Measurements from ENCODE around the gene RIMS3. TPM values are rescaled to one million over a fixed set of nuclear protein-coding genes. Genes with fewer than 3 reads are reported as not detected.

The RIMS3 gene
- total RNA-seq, 1 experiment from 2014 or later = 13.7 TPM

DNA sequence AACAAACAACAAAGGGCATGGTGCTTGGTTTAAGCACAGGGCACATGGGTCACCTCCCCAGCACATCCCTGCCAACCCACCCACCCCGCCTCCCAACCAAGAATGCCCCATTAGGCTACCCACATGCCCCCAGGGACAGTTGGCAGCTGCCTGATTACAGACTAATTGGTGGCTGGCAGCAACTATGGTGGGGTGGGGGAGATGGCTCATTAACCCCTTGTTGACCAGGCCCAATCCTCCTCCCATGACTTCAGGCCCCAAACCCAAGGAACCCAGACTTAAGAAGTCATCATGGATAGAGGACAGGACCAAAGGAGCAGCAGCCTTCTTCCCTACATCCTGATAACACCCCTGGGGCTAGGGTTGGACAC, 1.3 kb downstream of the RIMS3 start:
- Mint-ChIP-seq H3K9me3 (no peaks in the 10 kb centered on the region), H3K27me3 (ENCODE audit: low read depth) (peaks cover 11% of the 10 kb centered on the region), H3K4me1 (peaks cover 20 to 41% of the 10 kb centered on the region in 2 experiments), H3K4me3 (peak overlapping the region; percentile 80 to 89), H3K36me3 (ENCODE audit: insufficient read depth in 1 of 3, low read depth in 3 of 3) (no peaks in the 10 kb centered on the region), H3K27ac (no peak overlapping the region; a peak in 1 of 7 replicates)
- H3K56ac ChIP-seq (ENCODE audit: insufficient read length, low read depth, low read length) = no peak overlapping the region
- DNase-seq = no peak
- H2BK120ac ChIP-seq (ENCODE audit: low read depth, low read length, poor library complexity, severe bottlenecking) = no peak overlapping the region
- TF ChIP-seq, protein P1, sequence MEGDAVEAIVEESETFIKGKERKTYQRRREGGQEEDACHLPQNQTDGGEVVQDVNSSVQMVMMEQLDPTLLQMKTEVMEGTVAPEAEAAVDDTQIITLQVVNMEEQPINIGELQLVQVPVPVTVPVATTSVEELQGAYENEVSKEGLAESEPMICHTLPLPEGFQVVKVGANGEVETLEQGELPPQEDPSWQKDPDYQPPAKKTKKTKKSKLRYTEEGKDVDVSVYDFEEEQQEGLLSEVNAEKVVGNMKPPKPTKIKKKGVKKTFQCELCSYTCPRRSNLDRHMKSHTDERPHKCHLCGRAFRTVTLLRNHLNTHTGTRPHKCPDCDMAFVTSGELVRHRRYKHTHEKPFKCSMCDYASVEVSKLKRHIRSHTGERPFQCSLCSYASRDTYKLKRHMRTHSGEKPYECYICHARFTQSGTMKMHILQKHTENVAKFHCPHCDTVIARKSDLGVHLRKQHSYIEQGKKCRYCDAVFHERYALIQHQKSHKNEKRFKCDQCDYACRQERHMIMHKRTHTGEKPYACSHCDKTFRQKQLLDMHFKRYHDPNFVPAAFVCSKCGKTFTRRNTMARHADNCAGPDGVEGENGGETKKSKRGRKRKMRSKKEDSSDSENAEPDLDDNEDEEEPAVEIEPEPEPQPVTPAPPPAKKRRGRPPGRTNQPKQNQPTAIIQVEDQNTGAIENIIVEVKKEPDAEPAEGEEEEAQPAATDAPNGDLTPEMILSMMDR (conservative IDR thresholded peaks at IDR 0.05) = no peak
- no peaks in the 10 kb centered on the region for H3K79me1 ChIP-seq (ENCODE audit: insufficient read depth, low read depth, low read length, poor library complexity, severe bottlenecking)
- H2BK15ac ChIP-seq (ENCODE audit: low read depth, low read length) = no peak overlapping the region
- no peak overlapping the region for H3K14ac ChIP-seq (ENCODE audit: insufficient read depth, low read length)
- no peak overlapping the region for H2BK5ac ChIP-seq (ENCODE audit: insufficient read length, low read length)
- H3K4ac ChIP-seq (ENCODE audit: low read depth, low read length) = no peak overlapping the region
- no peak overlapping the region for H4K5ac ChIP-seq (ENCODE audit: insufficient read length, low read depth, low read length)
- no peak overlapping the region for H2AK5ac ChIP-seq (ENCODE audit: insufficient read length, low read length)
- peak overlapping the region; percentile 50 for H3K4me2 ChIP-seq (ENCODE audit: insufficient read depth, insufficient read length, low read length)
- no peak overlapping the region for H3K27ac ChIP-seq (ENCODE audit: insufficient read length, low read depth, low read length)
- no peak overlapping the region for H3K9ac ChIP-seq (ENCODE audit: extremely low read depth, insufficient read length, low read length)
- H4K91ac ChIP-seq (ENCODE audit: insufficient read length, low read depth, low read length) = no peak overlapping the region
- H3K23me2 ChIP-seq (ENCODE audit: insufficient read length, low read depth, low read length, poor library complexity, severe bottlenecking) = no peaks in the 10 kb centered on the region
- no peak overlapping the region for H4K8ac ChIP-seq (replicated peaks; ENCODE audit: insufficient read length, low read depth, low read length)
- no peaks in the 10 kb centered on the region for H4K20me1 ChIP-seq (ENCODE audit: control insufficient read depth, insufficient read depth, insufficient read length)
- H2BK20ac ChIP-seq (ENCODE audit: low read depth, low read length, poor library complexity, severe bottlenecking) = no peak overlapping the region
- no peak overlapping the region for H3K18ac ChIP-seq (ENCODE audit: insufficient read length, low read depth, low read length)
- H3T11ph ChIP-seq (ENCODE audit: low read length) = no peak overlapping the region
- H3K4me1 ChIP-seq (ENCODE audit: insufficient read depth, low read length) = peaks cover 5% of the 10 kb centered on the region; the same call in 1 of the 2 replicates
- WGBS (ENCODE audit: extremely low coverage, insufficient read length, low lambda C conversion rate) = no CpG with 5 or more reads among the region's 1 CpG
- H3K9me3 ChIP-seq (ENCODE audit: control insufficient read depth, low read depth, low read length) = no peaks in the 10 kb centered on the region
- no peak overlapping the region for H2AFZ ChIP-seq (ENCODE audit: low read length)
- H2BK12ac ChIP-seq (ENCODE audit: insufficient read length, low read depth, low read length) = no peak overlapping the region
- H3K23ac ChIP-seq (ENCODE audit: insufficient read length, low read depth, low read length) = no peak overlapping the region
- no peaks in the 10 kb centered on the region for H3K27me3 ChIP-seq (ENCODE audit: insufficient read depth, low read length)
- H3K79me2 ChIP-seq (ENCODE audit: insufficient read depth, low read length) = no peaks in the 10 kb centered on the region
